Astrocyte of the cerebellum (primary cell): ENCODE results near the gene TENM4.

ENCODE experiments used
- DNase-seq: peaks from one replicate; pipeline ENCODE4 v3.0.0-alpha.2; 2011; ENCODE audit warnings: low read depth
- H3K4me3 ChIP-seq: 2 replicates; pipeline ENCODE4 v1.5.1; 2011; ENCODE audit warnings: mild to moderate bottlenecking, low read depth, low read length, moderate library complexity
- in situ Hi-C: cut with HindIII; loops from 2 replicates; pipeline ENCODE4 v1.10.0; 2017; ENCODE audit warnings: low sequenced_read_pairs
- TF ChIP-seq, protein P1 (sequence below): IDR thresholded peaks from 2 replicates; pipeline ENCODE4 v1.5.1; 2012; ENCODE audit warnings: low read length, low read depth, moderate library complexity, mild to moderate bottlenecking; ENCODE audit errors: missing control alignments

The TENM4 gene

GRCh38 chr11:78958444-78958843 lies 482.4 kb downstream of the TENM4 start:
- H3K4me3 ChIP-seq = no peak overlapping the region
- in situ Hi-C loops = no loop called here
- DNase-seq = no peak
- TF ChIP-seq, protein P1, sequence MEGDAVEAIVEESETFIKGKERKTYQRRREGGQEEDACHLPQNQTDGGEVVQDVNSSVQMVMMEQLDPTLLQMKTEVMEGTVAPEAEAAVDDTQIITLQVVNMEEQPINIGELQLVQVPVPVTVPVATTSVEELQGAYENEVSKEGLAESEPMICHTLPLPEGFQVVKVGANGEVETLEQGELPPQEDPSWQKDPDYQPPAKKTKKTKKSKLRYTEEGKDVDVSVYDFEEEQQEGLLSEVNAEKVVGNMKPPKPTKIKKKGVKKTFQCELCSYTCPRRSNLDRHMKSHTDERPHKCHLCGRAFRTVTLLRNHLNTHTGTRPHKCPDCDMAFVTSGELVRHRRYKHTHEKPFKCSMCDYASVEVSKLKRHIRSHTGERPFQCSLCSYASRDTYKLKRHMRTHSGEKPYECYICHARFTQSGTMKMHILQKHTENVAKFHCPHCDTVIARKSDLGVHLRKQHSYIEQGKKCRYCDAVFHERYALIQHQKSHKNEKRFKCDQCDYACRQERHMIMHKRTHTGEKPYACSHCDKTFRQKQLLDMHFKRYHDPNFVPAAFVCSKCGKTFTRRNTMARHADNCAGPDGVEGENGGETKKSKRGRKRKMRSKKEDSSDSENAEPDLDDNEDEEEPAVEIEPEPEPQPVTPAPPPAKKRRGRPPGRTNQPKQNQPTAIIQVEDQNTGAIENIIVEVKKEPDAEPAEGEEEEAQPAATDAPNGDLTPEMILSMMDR = no peak

DNA sequence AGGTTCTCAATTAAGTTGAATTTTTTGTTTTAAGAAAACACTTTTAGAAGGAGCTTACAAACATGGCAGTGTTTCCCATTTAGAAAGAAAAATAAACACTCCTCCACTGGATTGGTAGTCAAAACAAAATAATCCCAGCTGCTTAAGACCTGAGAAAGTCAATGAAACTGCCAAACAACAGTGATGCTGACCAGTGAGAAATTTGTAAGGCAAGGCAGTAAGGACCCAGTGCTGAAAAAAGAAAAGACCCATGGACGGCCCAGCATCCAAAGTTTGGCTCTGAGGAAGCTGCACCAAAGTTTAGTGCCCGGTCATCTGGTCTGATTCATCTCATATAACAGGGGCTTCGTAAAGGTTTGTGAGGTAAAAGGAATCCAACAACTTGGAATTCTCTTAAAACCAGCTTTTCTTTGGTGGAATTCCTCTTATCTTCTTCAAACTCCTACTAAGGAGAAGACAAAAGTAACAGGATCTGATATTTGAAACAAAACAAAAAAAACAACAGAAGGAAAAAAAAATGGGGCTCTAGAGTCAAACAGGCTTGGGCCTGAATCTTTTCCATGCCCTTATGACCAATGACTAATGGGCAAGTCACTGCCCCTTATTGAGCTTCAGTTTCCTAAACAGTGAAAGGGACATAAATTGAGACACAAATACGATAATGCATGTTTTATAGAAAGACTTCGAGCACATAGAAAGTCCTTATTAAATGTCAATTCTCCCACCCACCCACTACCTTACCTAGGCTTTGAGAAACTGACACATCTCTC lies 483.2 kb downstream of the TENM4 start:
- no peak overlapping the region for H3K4me3 ChIP-seq
- in situ Hi-C loops = no loop called here
- DNase-seq = no peak
- TF ChIP-seq, protein P1 = no peak

- no peak for DNase-seq
- TF ChIP-seq, protein P1 = no peak
- no peak overlapping the region for H3K4me3 ChIP-seq
- in situ Hi-C loops = no loop called here
Observed at GRCh38 chr11:78954696-78955095, 486.1 kb downstream of the TENM4 start.

DNA sequence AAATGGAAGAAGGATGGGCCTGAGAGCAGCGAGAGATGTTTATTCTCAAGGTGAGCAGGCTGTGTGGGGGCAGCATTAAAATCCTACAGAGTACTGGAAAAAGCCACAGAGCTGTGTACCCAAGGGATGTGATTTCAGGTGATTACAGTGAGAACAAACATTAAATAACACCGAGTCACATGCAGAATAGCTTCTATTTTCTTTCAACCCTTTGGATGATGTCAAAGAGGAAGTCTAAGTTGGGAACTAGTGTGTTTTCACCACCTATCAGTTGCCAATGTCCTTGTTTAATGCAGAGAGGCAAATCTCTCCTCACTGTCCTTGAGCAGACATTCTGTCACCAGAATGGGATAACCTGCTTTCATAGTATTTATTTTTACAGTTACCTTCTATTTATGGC lies 486.6 kb downstream of the TENM4 start:
- no peak for DNase-seq
- in situ Hi-C loops = no loop called here

GRCh38 chr11:78952890-78953289 lies 487.9 kb downstream of the TENM4 start:
- TF ChIP-seq, protein P1 = no peak
- in situ Hi-C loops = no loop called here
- no peak for DNase-seq
- H3K4me3 ChIP-seq = no peak overlapping the region

More for the DNA sequence above, 486.6 kb downstream of the TENM4 start:
- no peak overlapping the region for H3K4me3 ChIP-seq
- TF ChIP-seq, protein P1 = no peak

GRCh38 chr11:78952175-78952574 lies 488.7 kb downstream of the TENM4 start:
- DNase-seq = no peak
- in situ Hi-C loops = no loop called here
- TF ChIP-seq, protein P1 = no peak
- no peak overlapping the region for H3K4me3 ChIP-seq
